Measurements from ENCODE around the gene STXBP6.

DNA sequence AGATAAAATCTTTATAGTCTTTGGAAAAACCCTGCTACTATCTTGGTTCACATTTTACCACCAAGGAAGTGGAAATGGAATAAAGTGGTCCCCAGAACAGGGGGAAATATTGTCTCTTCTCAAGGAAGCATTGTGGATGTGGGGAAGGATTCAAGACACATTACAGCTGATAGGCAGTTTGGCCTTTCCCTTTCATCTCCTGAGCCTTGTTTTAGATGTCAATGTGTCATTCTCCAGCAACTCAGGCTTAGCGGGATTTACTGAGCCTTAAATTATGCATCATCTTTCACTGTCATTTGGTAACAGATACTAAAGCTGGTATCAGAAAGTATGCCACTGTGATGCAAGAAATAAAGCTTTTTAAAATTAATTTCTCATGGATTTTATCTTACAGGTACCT, 136.2 kb downstream of the STXBP6 start:
- TF ChIP-seq, protein P1, sequence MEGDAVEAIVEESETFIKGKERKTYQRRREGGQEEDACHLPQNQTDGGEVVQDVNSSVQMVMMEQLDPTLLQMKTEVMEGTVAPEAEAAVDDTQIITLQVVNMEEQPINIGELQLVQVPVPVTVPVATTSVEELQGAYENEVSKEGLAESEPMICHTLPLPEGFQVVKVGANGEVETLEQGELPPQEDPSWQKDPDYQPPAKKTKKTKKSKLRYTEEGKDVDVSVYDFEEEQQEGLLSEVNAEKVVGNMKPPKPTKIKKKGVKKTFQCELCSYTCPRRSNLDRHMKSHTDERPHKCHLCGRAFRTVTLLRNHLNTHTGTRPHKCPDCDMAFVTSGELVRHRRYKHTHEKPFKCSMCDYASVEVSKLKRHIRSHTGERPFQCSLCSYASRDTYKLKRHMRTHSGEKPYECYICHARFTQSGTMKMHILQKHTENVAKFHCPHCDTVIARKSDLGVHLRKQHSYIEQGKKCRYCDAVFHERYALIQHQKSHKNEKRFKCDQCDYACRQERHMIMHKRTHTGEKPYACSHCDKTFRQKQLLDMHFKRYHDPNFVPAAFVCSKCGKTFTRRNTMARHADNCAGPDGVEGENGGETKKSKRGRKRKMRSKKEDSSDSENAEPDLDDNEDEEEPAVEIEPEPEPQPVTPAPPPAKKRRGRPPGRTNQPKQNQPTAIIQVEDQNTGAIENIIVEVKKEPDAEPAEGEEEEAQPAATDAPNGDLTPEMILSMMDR (IDR thresholded peaks at IDR 0.05) = no peak
- TF ChIP-seq POLR2A (IDR thresholded peaks at IDR 0.05) = no peak
